GM18499 (cell line): ENCODE data around the gene MAP2K2.

Experiments used
- ATAC-seq: cut with Tn5 transposase; IDR thresholded peaks from one replicate; pipeline ENCODE4 v1.9.1; 2021; ENCODE audit warnings: moderate number of reproducible peaks; ENCODE audit not compliant: insufficient read depth, unreplicated experiment

The MAP2K2 gene

DNA sequence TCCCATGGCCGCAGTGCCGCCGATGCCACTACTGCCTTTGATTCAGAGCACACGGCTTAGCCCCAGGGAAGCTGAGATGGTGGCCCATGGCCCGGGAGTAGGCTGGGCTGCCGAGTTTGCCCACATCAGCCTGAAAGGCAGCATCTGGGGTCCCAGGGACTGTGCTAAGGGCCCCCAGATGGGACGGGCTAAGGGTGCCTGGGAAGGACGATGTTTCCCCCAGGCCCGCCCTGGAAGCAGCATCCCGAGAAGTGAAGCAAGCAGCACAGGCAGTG, 22.5 kb downstream of the MAP2K2 start:
- ATAC-seq = no peak

DNA sequence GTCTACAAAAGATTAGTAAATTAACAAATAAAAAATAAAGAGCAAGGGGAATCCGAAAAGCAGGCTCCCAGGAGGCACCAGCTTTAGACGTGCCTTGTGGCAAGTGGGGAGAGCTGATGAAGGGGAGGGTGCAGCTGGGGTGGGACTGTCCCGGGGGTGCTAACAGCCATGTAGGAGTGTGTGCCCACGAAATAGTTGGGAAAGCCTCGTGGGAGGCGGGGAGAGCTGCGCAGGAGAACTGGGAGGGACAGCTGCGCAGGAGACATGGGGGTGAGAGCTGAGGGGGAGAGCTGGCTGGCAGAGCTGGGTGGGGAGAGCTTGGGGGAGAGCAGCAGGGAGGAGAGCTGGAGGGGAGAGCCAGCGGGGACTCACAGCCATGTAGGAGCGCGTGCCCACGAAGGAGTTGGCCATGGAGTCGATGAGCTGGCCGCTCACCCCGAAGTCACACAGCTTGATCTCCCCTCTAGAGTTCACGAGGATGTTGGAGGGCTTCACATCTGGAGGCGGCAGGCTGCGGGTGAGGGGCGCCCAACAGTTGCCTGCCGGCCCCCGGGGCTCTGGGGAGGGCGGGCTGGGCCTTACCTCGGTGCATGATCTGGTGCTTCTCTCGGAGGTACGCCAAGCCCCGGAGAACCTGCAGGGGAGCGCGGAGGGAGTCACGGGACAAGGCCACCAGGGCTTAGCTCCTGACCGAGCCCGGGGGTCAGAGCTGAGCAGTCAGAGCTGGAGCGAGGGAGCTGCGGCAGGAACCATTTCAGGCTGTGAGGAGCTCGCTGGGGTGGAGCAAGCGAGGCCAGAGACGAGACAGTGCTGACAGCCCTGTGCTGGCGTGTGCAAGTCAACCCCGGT, 23.1 kb downstream of the MAP2K2 start:
- no peak for ATAC-seq

DNA sequence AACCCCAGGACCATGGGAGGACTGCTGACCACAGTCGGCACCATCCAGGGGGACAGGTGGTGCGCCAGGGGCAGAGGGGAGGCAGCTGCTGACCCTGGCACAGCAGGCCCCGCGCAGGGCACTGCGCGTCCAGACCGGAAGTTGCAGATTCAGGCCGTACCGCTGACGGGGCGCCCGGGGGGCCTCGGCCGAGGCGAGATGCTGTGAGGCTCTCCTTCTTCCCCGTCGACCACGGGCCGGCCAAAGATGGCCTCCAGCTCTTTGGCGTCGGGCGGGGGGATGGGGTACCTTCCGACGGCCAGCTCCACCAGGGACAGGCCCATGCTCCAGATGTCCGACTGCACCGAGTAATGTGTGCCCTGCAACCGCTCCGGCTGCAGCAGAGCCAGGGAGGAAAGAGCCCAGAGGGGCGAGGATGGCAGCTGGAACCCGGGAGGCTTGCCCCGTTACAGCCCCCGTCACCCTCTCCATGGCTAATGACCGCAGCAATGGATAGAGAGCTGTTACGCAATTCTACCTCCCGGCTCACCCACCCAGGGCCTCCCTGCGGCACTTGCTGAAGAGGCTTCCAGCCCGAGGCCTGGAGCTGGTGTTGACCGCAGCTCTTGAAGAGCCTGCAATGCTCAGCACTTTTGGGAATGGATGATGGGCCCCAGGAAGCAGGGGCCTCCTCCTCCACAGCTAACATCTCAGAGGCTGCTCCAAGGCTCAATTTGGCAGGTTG, 24.7 kb downstream of the MAP2K2 start:
- ATAC-seq = no peak

DNA sequence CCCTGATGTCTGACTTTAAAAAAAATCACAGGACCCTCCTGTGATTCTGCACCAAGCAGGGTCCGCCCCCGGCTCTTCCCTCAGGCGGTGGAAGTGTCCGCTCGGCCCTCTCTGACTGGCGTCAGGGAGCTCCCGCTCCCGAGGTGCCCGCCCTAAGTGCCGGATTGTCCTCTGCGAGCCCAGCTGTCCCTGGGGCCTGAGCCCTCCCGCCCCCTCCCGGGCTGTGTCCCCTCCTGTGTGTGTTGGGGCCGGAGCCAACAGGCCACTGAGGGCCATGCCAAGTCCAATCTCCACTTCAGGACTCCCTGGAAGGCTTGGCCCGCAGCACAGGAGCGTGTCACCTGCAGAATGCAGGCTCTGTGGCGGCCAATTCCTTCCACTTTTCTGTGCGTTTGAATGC, 25.4 kb downstream of the MAP2K2 start:
- ATAC-seq = no peak

- ATAC-seq = no peak
Measured at GRCh38 chr19:4097501-4097900, 26.4 kb downstream of the MAP2K2 start.

- no peak for ATAC-seq
Measured at GRCh38 chr19:4096049-4096892, 27.7 kb downstream of the MAP2K2 start.

GRCh38 chr19:4095488-4095844, 28.5 kb downstream of the MAP2K2 start:
- ATAC-seq = no peak

GRCh38 chr19:4094761-4095487, 29.0 kb downstream of the MAP2K2 start:
- no peak for ATAC-seq

DNA sequence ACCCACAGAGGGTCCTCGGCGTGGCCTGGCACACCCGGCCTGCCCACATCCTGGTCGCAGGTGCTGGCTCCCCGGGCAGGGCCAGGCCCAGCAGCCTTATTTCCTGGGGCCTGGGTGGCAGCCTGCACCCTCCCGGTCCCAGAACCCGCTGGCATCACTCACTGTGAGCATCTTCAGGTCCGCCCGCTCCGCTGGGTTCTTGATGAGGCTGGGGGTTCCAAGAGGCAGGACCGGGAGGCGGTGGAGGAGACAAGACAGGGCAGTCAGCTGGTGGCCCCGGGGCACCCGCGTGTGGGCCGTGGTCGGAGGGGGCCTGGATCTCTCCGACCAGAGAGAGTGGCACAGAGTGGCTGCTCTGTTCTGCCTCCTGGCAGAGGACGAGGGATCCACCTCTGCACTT, 29.6 kb downstream of the MAP2K2 start:
- no peak for ATAC-seq

GRCh38 chr19:4093643-4094175, 30.2 kb downstream of the MAP2K2 start:
- ATAC-seq = no peak

DNA sequence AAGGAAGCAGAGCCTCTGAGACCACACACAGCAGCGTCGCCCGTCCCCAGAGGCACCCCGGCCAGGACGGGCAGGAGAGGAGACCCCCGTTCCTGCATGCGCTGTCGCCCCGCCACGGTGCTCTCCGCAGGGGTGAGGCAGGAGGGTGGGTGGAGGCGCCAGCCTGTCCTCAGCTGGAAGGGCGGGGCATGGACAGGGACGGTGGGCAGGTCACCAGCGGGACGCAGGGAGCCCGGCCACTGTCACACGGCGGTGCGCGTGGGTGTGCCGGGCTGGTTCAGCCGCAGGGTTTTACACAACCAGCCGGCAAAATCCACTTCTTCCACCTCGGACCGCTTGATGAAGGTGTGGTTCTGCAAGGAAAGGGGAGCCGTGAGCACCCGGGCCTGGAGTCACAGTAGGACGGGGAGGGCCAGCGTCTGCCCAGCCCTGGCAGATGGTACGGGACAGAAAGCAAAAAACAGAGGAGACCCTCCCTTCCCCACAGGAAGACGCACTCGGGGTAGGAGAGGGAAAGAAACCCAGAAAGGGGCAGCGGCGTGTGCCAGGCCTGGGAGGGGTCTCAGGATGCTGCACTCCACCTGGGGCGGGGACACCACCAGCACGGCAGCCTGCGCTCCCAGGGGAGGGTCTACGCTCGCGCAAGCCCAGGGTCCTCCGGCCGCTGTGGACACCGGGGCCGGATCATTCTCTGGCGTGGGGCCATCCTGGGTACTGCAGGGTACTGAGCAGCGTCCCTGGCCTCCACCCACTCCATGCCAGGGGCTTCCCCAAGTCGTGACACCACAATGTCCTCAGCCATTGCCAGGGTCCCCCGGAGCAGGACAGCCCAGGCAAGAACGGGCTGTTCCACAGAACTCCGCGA, 33.3 kb downstream of the MAP2K2 start:
- ATAC-seq = no peak

GRCh38 chr19:4089946-4090345, 34.0 kb downstream of the MAP2K2 start:
- no peak for ATAC-seq

- ATAC-seq = no peak
Measured at GRCh38 chr19:4089400-4089908, 34.5 kb downstream of the MAP2K2 start.

GRCh38 chr19:4088975-4089374, 34.9 kb downstream of the MAP2K2 start:
- ATAC-seq = no peak

GRCh38 chr19:4087787-4088679, 35.9 kb downstream of the MAP2K2 start:
- ATAC-seq = no peak

DNA sequence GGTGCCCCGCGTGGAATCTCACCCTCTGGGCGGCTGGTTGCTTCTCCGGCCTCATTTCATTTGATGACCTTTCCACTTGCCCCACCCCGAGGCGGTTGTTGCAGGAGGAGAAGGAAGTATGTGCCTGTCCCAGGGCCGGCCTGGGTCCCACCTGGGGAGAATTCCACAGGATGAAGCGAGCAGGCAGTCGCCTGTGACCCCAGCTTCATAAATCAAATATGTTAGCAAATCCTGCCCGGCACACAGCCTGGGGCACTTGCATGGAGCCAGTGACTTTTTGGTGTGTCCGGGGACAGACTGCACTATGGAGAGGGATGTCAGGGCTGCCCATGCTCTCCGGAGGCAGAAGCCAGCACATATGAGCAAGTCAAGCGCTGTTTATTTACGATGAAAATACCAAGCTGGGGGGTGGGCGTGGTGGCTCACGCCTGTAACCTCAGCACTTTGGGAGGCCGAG, 37.5 kb downstream of the MAP2K2 start:
- ATAC-seq = no peak

DNA sequence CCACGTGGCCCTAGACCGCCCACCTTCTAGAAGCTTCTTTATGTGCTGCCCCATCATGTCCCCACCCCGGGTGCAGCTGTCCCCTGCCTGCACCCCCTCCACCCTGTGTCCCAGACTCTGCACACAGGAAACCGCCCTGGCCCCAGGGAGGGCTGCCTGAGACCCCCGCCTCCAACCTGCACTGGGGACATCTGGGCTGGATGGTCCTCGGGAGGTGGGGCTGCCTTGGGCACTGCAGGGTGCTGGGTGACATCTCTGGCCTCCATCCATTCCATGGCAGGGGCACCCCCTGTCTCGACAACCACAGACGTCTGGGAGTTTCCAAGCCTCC, 39.4 kb downstream of the MAP2K2 start:
- ATAC-seq = no peak
